GM23338 (cell line): ENCODE results near the gene ARG2. TPM values are rescaled to one million over a fixed set of nuclear protein-coding genes. Genes with fewer than 3 reads are reported as not detected.

Source experiments
- ATAC-seq: fragments of 200-7000 bp; cut with Tn5 transposase; 3 replicates; pipeline ENCODE4 v1.9.1; 2020
- DNase-seq: peaks from one replicate; pipeline ENCODE4 v3.0.0-alpha.2; 2015; ENCODE audit warnings: low spot score
- H2AFZ ChIP-seq: fragments of 200-600 bp; sonication (generic); 2 replicates; pipeline ENCODE4 v1.8.0; 2016; ENCODE audit warnings: antibody characterized with exemption, mild to moderate bottlenecking, moderate library complexity
- H3F3A ChIP-seq: fragments of 200-600 bp; sonication (generic); replicated peaks from 2 replicates; pipeline ENCODE4 v1.8.0; 2017; ENCODE audit warnings: antibody characterized with exemption, mixed run types, low read depth
- H3K27ac ChIP-seq: fragments of 200-600 bp; sonication (generic); 2 replicates; pipeline ENCODE4 v1.6.1; 2016; ENCODE audit warnings: low read depth
- H3K27me3 ChIP-seq: fragments of 200-600 bp; sonication (generic); 2 replicates; pipeline ENCODE4 v1.8.0; 2016; ENCODE audit warnings: mild to moderate bottlenecking, mixed run types, moderate library complexity; ENCODE audit not compliant: insufficient read depth
- H3K36me3 ChIP-seq: fragments of 200-600 bp; sonication (generic); 2 replicates; pipeline ENCODE4 v1.8.0; 2016; ENCODE audit warnings: mild to moderate bottlenecking; ENCODE audit not compliant: insufficient read depth
- H3K4me1 ChIP-seq: fragments of 200-600 bp; sonication (generic); 2 replicates; pipeline ENCODE4 v1.8.0; 2016; ENCODE audit warnings: mild to moderate bottlenecking, moderate library complexity; ENCODE audit not compliant: insufficient read depth
- H3K4me2 ChIP-seq: fragments of 200-600 bp; sonication (generic); 2 replicates; pipeline ENCODE4 v1.7.1; 2017; ENCODE audit warnings: mixed run types
- H3K4me3 ChIP-seq: fragments of 200-600 bp; sonication (generic); 2 replicates; pipeline ENCODE4 v1.6.1; 2016; ENCODE audit warnings: mixed run types
- H3K79me2 ChIP-seq: fragments of 200-600 bp; sonication (generic); replicated peaks from 2 replicates; pipeline ENCODE4 v1.8.0; 2017; ENCODE audit warnings: mild to moderate bottlenecking; ENCODE audit not compliant: insufficient read depth
- H3K9me2 ChIP-seq: fragments of 200-600 bp; sonication (generic); 2 replicates; pipeline ENCODE4 v1.8.0; 2017; ENCODE audit not compliant: insufficient read depth
- H4K20me1 ChIP-seq: fragments of 200-600 bp; sonication (generic); replicated peaks from 2 replicates; pipeline ENCODE4 v1.8.0; 2017; ENCODE audit warnings: mild to moderate bottlenecking; ENCODE audit not compliant: insufficient read depth
- H3K27ac Mint-ChIP-seq: 2 replicates; pipeline ENCODE4 v1.8.0; 2020; ENCODE audit warnings: inconsistent platforms, mild to moderate bottlenecking, moderate library complexity, mixed read lengths
- H3K27me3 Mint-ChIP-seq: 3 replicates; pipeline ENCODE4 v1.8.0; 2022; ENCODE audit warnings: low read depth, mild to moderate bottlenecking, moderate library complexity, mixed read lengths, inconsistent platforms; ENCODE audit not compliant: insufficient read depth, poor library complexity
- H3K36me3 Mint-ChIP-seq: 3 replicates; pipeline ENCODE4 v1.8.0; 2021; ENCODE audit warnings: low read depth, mild to moderate bottlenecking, inconsistent platforms, moderate library complexity, mixed read lengths
- H3K4me1 Mint-ChIP-seq: 3 replicates; pipeline ENCODE4 v1.8.0; 2020; ENCODE audit warnings: mild to moderate bottlenecking, inconsistent platforms, mixed read lengths
- H3K4me3 Mint-ChIP-seq: 3 replicates; pipeline ENCODE4 v1.8.0; 2021; ENCODE audit warnings: moderate library complexity, mild to moderate bottlenecking, inconsistent platforms, mixed read lengths
- H3K9me3 Mint-ChIP-seq: 3 replicates; pipeline ENCODE4 v1.8.0; 2020; ENCODE audit warnings: moderate library complexity, mild to moderate bottlenecking, inconsistent platforms, mixed read lengths
- CREB1 ChIP-seq: fragments of 250-450 bp; sonication (Bioruptor Pico); IDR thresholded peaks from 2 replicates; pipeline ENCODE4 v1.5.0; 2020; ENCODE audit warnings: low read depth, mild to moderate bottlenecking, moderate library complexity
- CTCF ChIP-seq, 2 experiments: fragments of 200-600 bp in 1 of 2; sonication (generic) in 1 of 2; conservative IDR thresholded peaks; 2 replicates each; pipeline versions ENCODE4 v1.5.1 to v1.6.1; 2016 to 2017; ENCODE audit warnings: antibody characterized with exemption in 2 of 2, low read depth in 2 of 2, mild to moderate bottlenecking in 2 of 2, moderate library complexity in 1 of 2
- JUNB ChIP-seq: IDR thresholded peaks from one replicate; pipeline ENCODE4 v1.6.1; 2016; ENCODE audit warnings: antibody characterized with exemption; ENCODE audit not compliant: unreplicated experiment
- NANOG ChIP-seq: IDR thresholded peaks from 2 replicates; pipeline ENCODE4 v1.6.1; 2016; ENCODE audit warnings: antibody characterized with exemption, borderline replicate concordance
- POLR2AphosphoS5 ChIP-seq: IDR thresholded peaks from 2 replicates; pipeline ENCODE4 v1.6.1; 2016; ENCODE audit warnings: antibody characterized with exemption, low read depth
- ZNF462 ChIP-seq: fragments of 250-450 bp; sonication (Bioruptor Pico); IDR thresholded peaks from 2 replicates; pipeline ENCODE4 v1.5.0; 2020; ENCODE audit warnings: mild to moderate bottlenecking, moderate library complexity
- polyA plus RNA-seq: library from polyadenylated mRNA; unstranded; fragments of >200 nt; fragmentation: Nextera tagmentation; extraction: Ambion mirVana; gene quantifications from 2 replicates; pipeline ENCODE4 v1.2.1, GENCODE V29; 2016
- total RNA-seq: library from RNA; depleted of rRNA; stranded (reverse); fragments of >200 nt; shearing (Covaris generic); gene quantifications from 2 replicates; pipeline ENCODE4 v1.2.3, GENCODE V29; 2014
- TF ChIP-seq, protein P1 (sequence below): IDR thresholded peaks from 2 replicates; pipeline ENCODE4 v1.6.1; 2016; ENCODE audit warnings: antibody characterized with exemption
- TF ChIP-seq, protein P2 (sequence below): IDR thresholded peaks from one replicate; pipeline ENCODE4 v1.6.1; 2018; ENCODE audit warnings: antibody characterized with exemption; ENCODE audit not compliant: unreplicated experiment

The ARG2 gene
- total and polyA plus RNA-seq, 2 experiments from 2014 or later, result 42.7 to 69.4 TPM

GRCh38 chr14:67595392-67595791 lies 24.3 kb upstream of the ARG2 start (continued):
- no peak for TF ChIP-seq ZNF462 (CRISPR knock-in tag)
- TF ChIP-seq NANOG, result no peak
- TF ChIP-seq, protein P1, sequence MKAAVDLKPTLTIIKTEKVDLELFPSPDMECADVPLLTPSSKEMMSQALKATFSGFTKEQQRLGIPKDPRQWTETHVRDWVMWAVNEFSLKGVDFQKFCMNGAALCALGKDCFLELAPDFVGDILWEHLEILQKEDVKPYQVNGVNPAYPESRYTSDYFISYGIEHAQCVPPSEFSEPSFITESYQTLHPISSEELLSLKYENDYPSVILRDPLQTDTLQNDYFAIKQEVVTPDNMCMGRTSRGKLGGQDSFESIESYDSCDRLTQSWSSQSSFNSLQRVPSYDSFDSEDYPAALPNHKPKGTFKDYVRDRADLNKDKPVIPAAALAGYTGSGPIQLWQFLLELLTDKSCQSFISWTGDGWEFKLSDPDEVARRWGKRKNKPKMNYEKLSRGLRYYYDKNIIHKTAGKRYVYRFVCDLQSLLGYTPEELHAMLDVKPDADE, result no peak

GRCh38 chr14:67599698-67600561 lies 19.8 kb upstream of the ARG2 start, which contains the start of gene PIGH:
TSS of gene PIGH (minus strand) at chr14:67600268. CDS start at chr14:67600203, 65 bp downstream.
- Mint-ChIP-seq H3K27ac (peak within 1 kb of the TSS; percentile 67; the same call in 1 of the 2 replicates), H3K9me3 (no peaks in the 10 kb centered on the region), H3K4me3 (peak within 1 kb of the TSS; percentile 89), H3K4me1 (peaks cover 3% of the 10 kb centered on the region; the same call in 2 of the 3 replicates), H3K36me3 (no peaks in the 10 kb centered on the region), H3K27me3 (peaks cover 62% of the 10 kb centered on the region)
- Histone ChIP-seq H3K27me3 (peaks cover 60% of the 10 kb centered on the region), H3K9me2 (peaks cover 7% of the 10 kb centered on the region), H3K4me1 (peaks cover 4% of the 10 kb centered on the region), H3K27ac (no peak within 1 kb of the TSS), H3K79me2 (no peaks in the 10 kb centered on the region), H3K36me3 (no peaks in the 10 kb centered on the region), H3K4me2 (peak within 1 kb of the TSS; percentile 86), H4K20me1 (no peaks in the 10 kb centered on the region), H3K4me3 (peak within 1 kb of the TSS; percentile 63), H2AFZ (peak within 1 kb of the TSS; percentile 91), H3F3A (0 out of 2 replicates have a peak, but pooled peaks cover 7% of the 10 kb centered on the region)
- ATAC-seq, result peak; percentile 97
- DNase-seq, result peak; percentile 95
- TF ChIP-seq POLR2AphosphoS5, result peak; percentile 82
- TF ChIP-seq, protein P1, result no peak
- peak; percentile 87 for TF ChIP-seq CREB1 (CRISPR knock-in tag)
- TF ChIP-seq CTCF (conservative IDR thresholded peaks at IDR 0.05; ENCODE audit: low read depth in 2 of 2), result peak; percentile 39 to 60; a peak in 3 of 4 replicates
- TF ChIP-seq, protein P2, sequence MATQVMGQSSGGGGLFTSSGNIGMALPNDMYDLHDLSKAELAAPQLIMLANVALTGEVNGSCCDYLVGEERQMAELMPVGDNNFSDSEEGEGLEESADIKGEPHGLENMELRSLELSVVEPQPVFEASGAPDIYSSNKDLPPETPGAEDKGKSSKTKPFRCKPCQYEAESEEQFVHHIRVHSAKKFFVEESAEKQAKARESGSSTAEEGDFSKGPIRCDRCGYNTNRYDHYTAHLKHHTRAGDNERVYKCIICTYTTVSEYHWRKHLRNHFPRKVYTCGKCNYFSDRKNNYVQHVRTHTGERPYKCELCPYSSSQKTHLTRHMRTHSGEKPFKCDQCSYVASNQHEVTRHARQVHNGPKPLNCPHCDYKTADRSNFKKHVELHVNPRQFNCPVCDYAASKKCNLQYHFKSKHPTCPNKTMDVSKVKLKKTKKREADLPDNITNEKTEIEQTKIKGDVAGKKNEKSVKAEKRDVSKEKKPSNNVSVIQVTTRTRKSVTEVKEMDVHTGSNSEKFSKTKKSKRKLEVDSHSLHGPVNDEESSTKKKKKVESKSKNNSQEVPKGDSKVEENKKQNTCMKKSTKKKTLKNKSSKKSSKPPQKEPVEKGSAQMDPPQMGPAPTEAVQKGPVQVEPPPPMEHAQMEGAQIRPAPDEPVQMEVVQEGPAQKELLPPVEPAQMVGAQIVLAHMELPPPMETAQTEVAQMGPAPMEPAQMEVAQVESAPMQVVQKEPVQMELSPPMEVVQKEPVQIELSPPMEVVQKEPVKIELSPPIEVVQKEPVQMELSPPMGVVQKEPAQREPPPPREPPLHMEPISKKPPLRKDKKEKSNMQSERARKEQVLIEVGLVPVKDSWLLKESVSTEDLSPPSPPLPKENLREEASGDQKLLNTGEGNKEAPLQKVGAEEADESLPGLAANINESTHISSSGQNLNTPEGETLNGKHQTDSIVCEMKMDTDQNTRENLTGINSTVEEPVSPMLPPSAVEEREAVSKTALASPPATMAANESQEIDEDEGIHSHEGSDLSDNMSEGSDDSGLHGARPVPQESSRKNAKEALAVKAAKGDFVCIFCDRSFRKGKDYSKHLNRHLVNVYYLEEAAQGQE, result peak; percentile 58
- TF ChIP-seq JUNB, result no peak
